Measurements from ENCODE around the gene LYZL4. TPM values are rescaled to one million over a fixed set of nuclear protein-coding genes. Genes with fewer than 3 reads are reported as not detected.
A peak's percentile ranks its signal among the peaks of the same experiment; 100 is the strongest.

LYZL4 gene
- total RNA-seq, 2 experiments from 2014 or later = not detected

- H3K9me3 Mint-ChIP-seq = peaks cover 2% of the 10 kb centered on the region
- H3K27me3 Mint-ChIP-seq = no peaks in the 10 kb centered on the region
- Histone ChIP-seq H3K4me3 (ENCODE audit: low read length) (no peak overlapping the region), H3K27me3 (ENCODE audit: control insufficient read depth in 1 of 2, insufficient read depth in 2 of 2, low read length in 2 of 2) (no peaks in the 10 kb centered on the region), H3K9me3 (ENCODE audit: control insufficient read depth in 1 of 2, insufficient read depth in 1 of 2, low read length in 2 of 2) (peaks cover 0 to 5% of the 10 kb centered on the region in 2 experiments), H3K27ac (ENCODE audit: low read depth in 1 of 2, low read length in 2 of 2) (no peak overlapping the region), H3K36me3 (ENCODE audit: insufficient read depth, low read length) (no peaks in the 10 kb centered on the region), H3K4me1 (ENCODE audit: insufficient read depth, low read length) (no peaks in the 10 kb centered on the region)
- TF ChIP-seq CTCF (IDR thresholded peaks at IDR 0.05) = no peak
- intact Hi-C loops (cut with DNase I, micrococcal nuclease) = no loop called here
- peaks cover 18% of the 10 kb centered on the region for H3K4me1 Mint-ChIP-seq (ENCODE audit: low read depth)
- ChIA-PET CTCF (no interaction called here), POLR2A (no interaction called here)
- H3K36me3 Mint-ChIP-seq (ENCODE audit: low read depth) = no peaks in the 10 kb centered on the region
- DNase-seq (no peak), ATAC-seq (ENCODE audit: poor library complexity) (no peak)
- H3K4me3 Mint-ChIP-seq = no peak overlapping the region
- no peak overlapping the region for H3K27ac Mint-ChIP-seq
Observed at GRCh38 chr3:42357335-42357734, 53.1 kb downstream of the LYZL4 start.

GRCh38 chr3:42355612-42356011, 54.8 kb downstream of the LYZL4 start:
- H3K4me3 ChIP-seq (ENCODE audit: low read length) = no peak overlapping the region
- H3K4me1 ChIP-seq (ENCODE audit: insufficient read depth, low read length) = no peaks in the 10 kb centered on the region
- Mint-ChIP-seq H3K4me1 (ENCODE audit: low read depth) (peaks cover 18% of the 10 kb centered on the region), H3K36me3 (ENCODE audit: low read depth) (no peaks in the 10 kb centered on the region), H3K27ac (peak overlapping the region; percentile 26), H3K4me3 (no peak overlapping the region), H3K9me3 (peaks cover 2% of the 10 kb centered on the region), H3K27me3 (no peaks in the 10 kb centered on the region)
- no peaks in the 10 kb centered on the region for H3K36me3 ChIP-seq (ENCODE audit: insufficient read depth, low read length)
- H3K27ac ChIP-seq (ENCODE audit: low read depth in 1 of 2, low read length in 2 of 2) = no peak overlapping the region
- no peak for TF ChIP-seq CTCF (IDR thresholded peaks at IDR 0.05)
- no peak for DNase-seq
- no peaks in the 10 kb centered on the region for H3K27me3 ChIP-seq (ENCODE audit: control insufficient read depth in 1 of 2, insufficient read depth in 2 of 2, low read length in 2 of 2)
- ATAC-seq (ENCODE audit: poor library complexity) = no peak
- ChIA-PET CTCF (interaction anchor here (0.7 kb wide), 1 partner anchor 38 kb away, joined by 3 read pairs; no protein-coding TSS in a partner anchor), POLR2A (interaction anchor here (1.2 to 2.3 kb wide), 2 partner anchors 10 to 33 kb away, joined by 4 to 8 read pairs; no protein-coding TSS in a partner anchor)
- peaks cover 0 to 5% of the 10 kb centered on the region in 2 experiments for H3K9me3 ChIP-seq (ENCODE audit: control insufficient read depth in 1 of 2, insufficient read depth in 1 of 2, low read length in 2 of 2)
- intact Hi-C loops (cut with DNase I, micrococcal nuclease) = no loop called here

GRCh38 chr3:42353631-42354030, 56.8 kb downstream of the LYZL4 start:
- ChIA-PET CTCF (no interaction called here), POLR2A (interaction anchor here (0.8 kb wide), 1 partner anchor 16 kb away, joined by 3 read pairs; no protein-coding TSS in a partner anchor)
- Mint-ChIP-seq H3K27ac (no peak overlapping the region), H3K4me1 (ENCODE audit: low read depth) (peaks cover 18% of the 10 kb centered on the region), H3K27me3 (no peaks in the 10 kb centered on the region), H3K4me3 (no peak overlapping the region), H3K9me3 (peaks cover 2% of the 10 kb centered on the region), H3K36me3 (ENCODE audit: low read depth) (no peaks in the 10 kb centered on the region)
- H3K36me3 ChIP-seq (ENCODE audit: insufficient read depth, low read length) = no peaks in the 10 kb centered on the region
- ATAC-seq (ENCODE audit: poor library complexity) = no peak
- peaks cover 0 to 5% of the 10 kb centered on the region in 2 experiments for H3K9me3 ChIP-seq (ENCODE audit: control insufficient read depth in 1 of 2, insufficient read depth in 1 of 2, low read length in 2 of 2)
- no peak for DNase-seq
- H3K27me3 ChIP-seq (ENCODE audit: control insufficient read depth in 1 of 2, insufficient read depth in 2 of 2, low read length in 2 of 2) = no peaks in the 10 kb centered on the region
- peaks cover 6% of the 10 kb centered on the region for H3K4me1 ChIP-seq (ENCODE audit: insufficient read depth, low read length)
- TF ChIP-seq CTCF (IDR thresholded peaks at IDR 0.05) = no peak
- H3K27ac ChIP-seq (ENCODE audit: low read depth in 1 of 2, low read length in 2 of 2) = no peak overlapping the region
- H3K4me3 ChIP-seq (ENCODE audit: low read length) = no peak overlapping the region
- intact Hi-C loops (cut with DNase I, micrococcal nuclease) = no loop called here

All from CD4-positive, alpha-beta T cell (primary cell).